Mesendoderm (in vitro differentiated cells): ENCODE data around the gene HNRNPCL4. TPM values are rescaled to one million over a fixed set of nuclear protein-coding genes. Genes with fewer than 3 reads are reported as not detected.
"Not testable (repeated sequence)": the region's sequence is repeated elsewhere in the genome, so short reads cannot be mapped to it uniquely, and the experiment has no call there.

ENCODE experiments used
- DNase-seq: peaks from one replicate; pipeline ENCODE4 v3.0.0; 2013
- H2AK5ac ChIP-seq: 2 replicates; pipeline ENCODE4 v1.6.1; 2013; ENCODE audit warnings: low read length, inconsistent platforms
- H2BK120ac ChIP-seq: 2 replicates; pipeline ENCODE4 v1.6.1; 2013; ENCODE audit warnings: low read depth, mild to moderate bottlenecking, low read length, moderate library complexity, mixed read lengths
- H2BK15ac ChIP-seq: replicated peaks from 2 replicates; pipeline ENCODE4 v1.6.1; 2013; ENCODE audit warnings: low read depth, mild to moderate bottlenecking, moderate library complexity
- H2BK5ac ChIP-seq: 2 replicates; pipeline ENCODE4 v1.6.1; 2013; ENCODE audit warnings: low read length, inconsistent platforms
- H3K18ac ChIP-seq: 2 replicates; pipeline ENCODE4 v1.6.1; 2013; ENCODE audit warnings: mild to moderate bottlenecking, low read length, mixed read lengths
- H3K23ac ChIP-seq: one replicate; pipeline ENCODE4 v1.6.1; 2013; ENCODE audit warnings: low read length
- H3K27ac ChIP-seq: 2 replicates; pipeline ENCODE4 v1.5.1; 2013; ENCODE audit warnings: low read depth, mild to moderate bottlenecking, inconsistent platforms, low read length, moderate library complexity
- H3K27me3 ChIP-seq: 2 replicates; pipeline ENCODE4 v1.6.1; 2013; ENCODE audit warnings: low read length, control low read depth, mild to moderate bottlenecking, inconsistent platforms; ENCODE audit not compliant: insufficient read depth, poor library complexity
- H3K36me3 ChIP-seq: 2 replicates; pipeline ENCODE4 v1.6.1; 2013; ENCODE audit warnings: low read length, inconsistent platforms; ENCODE audit not compliant: control insufficient read depth, insufficient read depth
- H3K4ac ChIP-seq: one replicate; pipeline ENCODE4 v1.6.1; 2013; ENCODE audit warnings: low read depth, mild to moderate bottlenecking, low read length, moderate library complexity
- H3K4me1 ChIP-seq: 2 replicates; pipeline ENCODE4 v1.6.1; 2013; ENCODE audit warnings: low read depth, low read length, inconsistent platforms; ENCODE audit not compliant: control insufficient read depth
- H3K4me2 ChIP-seq: 2 replicates; pipeline ENCODE4 v1.6.1; 2013; ENCODE audit warnings: low read length
- H3K4me3 ChIP-seq: 2 replicates; pipeline ENCODE4 v1.5.1; 2013; ENCODE audit warnings: mild to moderate bottlenecking, low read length
- H3K56ac ChIP-seq: one replicate; pipeline ENCODE4 v1.6.1; 2013; ENCODE audit warnings: low read length
- H3K79me1 ChIP-seq: 2 replicates; pipeline ENCODE4 v1.6.1; 2013; ENCODE audit warnings: low read length, inconsistent platforms
- H3K79me2 ChIP-seq: 2 replicates; pipeline ENCODE4 v1.6.1; 2013; ENCODE audit warnings: mild to moderate bottlenecking, low read length; ENCODE audit not compliant: control insufficient read depth, insufficient read depth
- H3K9ac ChIP-seq: 2 replicates; pipeline ENCODE4 v1.6.1; 2013; ENCODE audit warnings: low read length, inconsistent platforms
- H4K5ac ChIP-seq: one replicate; pipeline ENCODE4 v1.6.1; 2013; ENCODE audit warnings: low read length
- H4K8ac ChIP-seq: one replicate; pipeline ENCODE4 v1.6.1; 2013; ENCODE audit warnings: low read depth, mild to moderate bottlenecking, control low read depth, low read length, moderate library complexity
- WGBS: extraction: QIAGEN DNeasy Blood & Tissue Kit; methylation state at CpG from one replicate; pipeline ENCODE4 v1.1.7; 2013; ENCODE audit warnings: low lambda C conversion rate, missing lambda C conversion rate; ENCODE audit not compliant: insufficient coverage; ENCODE audit errors: extremely low coverage; 5-methylcytosine and 5-hydroxymethylcytosine counted together
- polyA plus RNA-seq, 2 experiments: library from polyadenylated mRNA; stranded (reverse); fragments of 200-250 nt; gene quantifications; one replicate each; pipeline ENCODE4 v1.2.3, GENCODE V29; 2013

Gene HNRNPCL4
- not detected for polyA plus RNA-seq (2013, experiment 1 of 2)
- polyA plus RNA-seq (2013, experiment 2 of 2): not detected

- H3K56ac ChIP-seq, H3K27me3 ChIP-seq, H3K27ac ChIP-seq, H2BK15ac ChIP-seq, DNase-seq, H3K4ac ChIP-seq, H2AK5ac ChIP-seq, H3K4me3 ChIP-seq, H3K18ac ChIP-seq, H3K79me2 ChIP-seq, H3K4me2 ChIP-seq, H4K5ac ChIP-seq, H3K9ac ChIP-seq, H3K79me1 ChIP-seq, H2BK5ac ChIP-seq, H3K36me3 ChIP-seq, H2BK120ac ChIP-seq, H3K23ac ChIP-seq, H3K4me1 ChIP-seq, H4K8ac ChIP-seq: not testable (repeated sequence)
- no CpG with 5 or more reads among the region's 8 CpGs for WGBS
Measured at GRCh38 chr1:13165531-13165930, at the start of gene HNRNPCL4. TSS of gene HNRNPCL4 (minus strand) at chr1:13165631. CDS start at chr1:13165467, 164 bp downstream.

- not testable (repeated sequence) for H3K4me3 ChIP-seq, DNase-seq, H2BK5ac ChIP-seq, H3K23ac ChIP-seq, H3K4me2 ChIP-seq, H2BK15ac ChIP-seq, H3K4ac ChIP-seq, H3K79me1 ChIP-seq, H3K56ac ChIP-seq, H2BK120ac ChIP-seq, H4K5ac ChIP-seq, H3K36me3 ChIP-seq, H3K79me2 ChIP-seq, H3K9ac ChIP-seq, H3K27me3 ChIP-seq, H4K8ac ChIP-seq, H3K4me1 ChIP-seq, H3K18ac ChIP-seq, H2AK5ac ChIP-seq, H3K27ac ChIP-seq
- WGBS: no CpG with 5 or more reads among the region's 9 CpGs
Measured at GRCh38 chr1:13208712-13209111, 43.3 kb upstream of the HNRNPCL4 start.

- not testable (repeated sequence) for H3K23ac ChIP-seq, H2BK120ac ChIP-seq, H4K8ac ChIP-seq, H3K18ac ChIP-seq, H3K4me3 ChIP-seq, H3K56ac ChIP-seq, H3K79me1 ChIP-seq, H3K4me1 ChIP-seq, H3K79me2 ChIP-seq, H2BK5ac ChIP-seq, H3K27ac ChIP-seq, H3K27me3 ChIP-seq, H3K4ac ChIP-seq, H3K4me2 ChIP-seq, H2AK5ac ChIP-seq, DNase-seq, H2BK15ac ChIP-seq, H4K5ac ChIP-seq, H3K36me3 ChIP-seq, H3K9ac ChIP-seq
- WGBS: no CpG with 5 or more reads among the region's 5 CpGs
Measured at GRCh38 chr1:13201309-13201708, 35.9 kb upstream of the HNRNPCL4 start, which contains the start of gene PRAMEF13. TSS of gene PRAMEF13 (minus strand) at chr1:13201409. CDS start at chr1:13199589, 1,820 bp downstream.

GRCh38 chr1:13171548-13171947 lies 6.1 kb upstream of the HNRNPCL4 start, which contains the start of gene PRAMEF9:
TSS of gene PRAMEF9 (plus strand) at chr1:13171848. CDS start at chr1:13175281, 3,433 bp downstream.
- not testable (repeated sequence) for H3K79me1 ChIP-seq, H2BK5ac ChIP-seq, H2BK15ac ChIP-seq, H3K9ac ChIP-seq, H3K4me3 ChIP-seq, H3K27ac ChIP-seq, H3K18ac ChIP-seq, H3K27me3 ChIP-seq, H3K23ac ChIP-seq, H3K4ac ChIP-seq, H3K4me2 ChIP-seq, H4K8ac ChIP-seq, DNase-seq, H3K56ac ChIP-seq, H4K5ac ChIP-seq, H3K36me3 ChIP-seq, H3K79me2 ChIP-seq, H3K4me1 ChIP-seq, H2AK5ac ChIP-seq, H2BK120ac ChIP-seq
- WGBS: no CpG with 5 or more reads among the region's 2 CpGs

- not testable (repeated sequence) for H3K4me1 ChIP-seq, H3K4me3 ChIP-seq, H3K27ac ChIP-seq, H3K79me1 ChIP-seq, H2AK5ac ChIP-seq, H3K56ac ChIP-seq, H2BK120ac ChIP-seq, H4K8ac ChIP-seq, H3K27me3 ChIP-seq, H3K9ac ChIP-seq, H3K4ac ChIP-seq, H3K4me2 ChIP-seq, H2BK5ac ChIP-seq, H3K18ac ChIP-seq, H3K36me3 ChIP-seq, DNase-seq, H3K79me2 ChIP-seq, H3K23ac ChIP-seq, H4K5ac ChIP-seq, H2BK15ac ChIP-seq
- no CpG with 5 or more reads among the region's 5 CpGs for WGBS
Measured at GRCh38 chr1:13155909-13156308, 9.5 kb downstream of the HNRNPCL4 start, which contains the start of gene PRAMEF26. TSS of gene PRAMEF26 (minus strand) at chr1:13156009. CDS start at chr1:13153095, 2,914 bp downstream.

GRCh38 chr1:13116754-13117153 lies 48.7 kb downstream of the HNRNPCL4 start, which contains the start of gene HNRNPCL2:
TSS of gene HNRNPCL2 (minus strand) at chr1:13116854. CDS start at chr1:13116400, 454 bp downstream.
- not testable (repeated sequence) for H3K4me1 ChIP-seq, H2BK5ac ChIP-seq, H2AK5ac ChIP-seq, H3K79me1 ChIP-seq, H2BK15ac ChIP-seq, DNase-seq, H3K9ac ChIP-seq, H3K56ac ChIP-seq, H3K4me3 ChIP-seq, H3K18ac ChIP-seq, H4K5ac ChIP-seq, H3K4ac ChIP-seq, H3K23ac ChIP-seq, H3K36me3 ChIP-seq, H3K4me2 ChIP-seq, H3K79me2 ChIP-seq, H3K27me3 ChIP-seq, H4K8ac ChIP-seq, H3K27ac ChIP-seq, H2BK120ac ChIP-seq
- WGBS: no CpG with 5 or more reads among the region's 6 CpGs
